Measurements from ENCODE around the gene CRYGA. TPM values are rescaled to one million over a fixed set of nuclear protein-coding genes. Genes with fewer than 3 reads are reported as not detected.
A peak's percentile ranks its signal among the peaks of the same experiment; 100 is the strongest.
"Not testable (repeated sequence)": the region's sequence is repeated elsewhere in the genome, so short reads cannot be mapped to it uniquely, and the experiment has no call there.

CRYGA gene
- total RNA-seq, 1 experiment from 2014 or later = not detected

- no peaks in the 10 kb centered on the region for H4K20me1 ChIP-seq (ENCODE audit: insufficient read depth)
- no peak overlapping the region for H2AFZ ChIP-seq
- no peaks in the 10 kb centered on the region for H3K9me3 ChIP-seq (ENCODE audit: insufficient read depth, low read depth)
- H3F3A ChIP-seq (ENCODE audit: insufficient read depth, low read depth) = no peaks in the 10 kb centered on the region
- DNase-seq = peak; percentile 38 to 65
- H3K36me3 ChIP-seq (ENCODE audit: low read depth) = no peaks in the 10 kb centered on the region
- no peaks in the 10 kb centered on the region for H3K9me2 ChIP-seq (ENCODE audit: insufficient read depth)
- peaks cover 9% of the 10 kb centered on the region for H3K4me1 ChIP-seq (replicated peaks; ENCODE audit: insufficient read depth)
- intact Hi-C loops (cut with micrococcal nuclease; ENCODE audit: unreplicated experiment) = no loop called here
- no peak overlapping the region for H3K4me3 ChIP-seq
- ChIA-PET CTCF (no interaction called here), POLR2A (ENCODE audit: unreplicated experiment) (no interaction called here)
- no peaks in the 10 kb centered on the region for H3K79me2 ChIP-seq (ENCODE audit: low read depth)
- BruUV-seq (replicated peaks) = no TSS peak
- H3K27me3 ChIP-seq (ENCODE audit: insufficient read depth, low read depth) = no peaks in the 10 kb centered on the region
- no peak for TF ChIP-seq CTCF (conservative IDR thresholded peaks at IDR 0.05)
- no peak overlapping the region for H3K27ac ChIP-seq
- H3K4me2 ChIP-seq = peak overlapping the region; percentile 48; the same call in 1 of the 2 replicates
Measured at GRCh38 chr2:208112969-208113368, 50.4 kb downstream of the CRYGA start.

DNA sequence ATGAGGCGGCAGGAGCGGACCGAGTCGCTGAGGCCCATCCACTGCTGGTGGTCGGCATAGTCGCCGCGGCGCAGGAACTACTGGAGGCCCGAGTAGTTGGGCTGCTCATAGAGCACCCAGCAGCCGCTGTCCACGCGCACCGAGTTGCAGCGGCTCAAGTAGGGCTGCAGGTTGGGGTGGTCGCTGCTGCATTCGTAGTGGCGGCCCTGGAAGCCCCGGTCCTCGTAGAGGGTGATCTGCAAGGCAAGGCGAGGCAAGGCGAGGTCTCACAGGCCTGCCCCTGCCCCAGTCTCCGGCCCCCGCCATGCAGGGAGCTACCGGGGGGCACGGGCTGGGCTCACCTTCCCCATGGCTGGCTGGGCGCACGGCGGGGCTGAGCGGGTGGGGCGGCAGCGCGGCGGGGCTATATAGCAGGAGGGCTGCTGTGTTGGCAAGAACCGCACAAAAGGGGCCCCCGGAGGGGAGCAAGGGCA, 51.1 kb downstream of the CRYGA start:
- H3K27ac ChIP-seq; BruUV-seq (replicated peaks); CTCF ChIA-PET; DNase-seq; H3K79me2 ChIP-seq (ENCODE audit: low read depth); H2AFZ ChIP-seq; H3K4me1 ChIP-seq (replicated peaks; ENCODE audit: insufficient read depth); H3K4me2 ChIP-seq; H3F3A ChIP-seq (ENCODE audit: insufficient read depth, low read depth); H3K27me3 ChIP-seq (ENCODE audit: insufficient read depth, low read depth); H3K9me2 ChIP-seq (ENCODE audit: insufficient read depth); H3K9me3 ChIP-seq (ENCODE audit: insufficient read depth, low read depth); POLR2A ChIA-PET (ENCODE audit: unreplicated experiment); H3K36me3 ChIP-seq (ENCODE audit: low read depth); H3K4me3 ChIP-seq; H4K20me1 ChIP-seq (ENCODE audit: insufficient read depth); intact Hi-C loops (cut with micrococcal nuclease; ENCODE audit: unreplicated experiment): not testable (repeated sequence)

Other genes with a start within 250 kb of the CRYGA start
- 7.7 and 8.4 TPM in 2 replicates for gene PLEKHM3, start 138.1 kb downstream of the CRYGA start, total RNA-seq (2021)
- not detected in 2 replicates for gene CRYGD, start 39.1 kb downstream of the CRYGA start, total RNA-seq (2021)
- not detected in 2 replicates for gene CRYGC, start 33.8 kb downstream of the CRYGA start, total RNA-seq (2021)
- not detected in 2 replicates for gene CRYGB, start 17.4 kb downstream of the CRYGA start, total RNA-seq (2021)
- not detected in 2 replicates for gene C2orf80, start 26.4 kb upstream of the CRYGA start, total RNA-seq (2021)
- 193 and 227 TPM in 2 replicates for gene IDH1, start 91.5 kb upstream of the CRYGA start, total RNA-seq (2021)
- gene PIKFYVE, start 102.7 kb upstream of the CRYGA start, total RNA-seq (2021) = 11.7 and 14.6 TPM in 2 replicates
- gene PTH2R, start 243.2 kb upstream of the CRYGA start, total RNA-seq (2021) = not detected in 2 replicates